GM18498 (cell line): ENCODE results near the gene GINS3.

Experiments
- ATAC-seq: cut with Tn5 transposase; IDR thresholded peaks from one replicate; pipeline ENCODE4 v1.9.1; 2021; ENCODE audit warnings: mild to moderate bottlenecking, moderate library complexity; ENCODE audit not compliant: unreplicated experiment

Gene GINS3

GRCh38 chr16:58392215-58393137 is at the start of gene GINS3:
Gene GINS3 (plus strand): TSS chr16:58392471. CDS start chr16:58392602, 131 bp downstream.
- peak; percentile 97 for ATAC-seq

- ATAC-seq = no peak
These were observed 48.7 kb upstream of the GINS3 start for GRCh38 chr16:58343562-58343961.

DNA sequence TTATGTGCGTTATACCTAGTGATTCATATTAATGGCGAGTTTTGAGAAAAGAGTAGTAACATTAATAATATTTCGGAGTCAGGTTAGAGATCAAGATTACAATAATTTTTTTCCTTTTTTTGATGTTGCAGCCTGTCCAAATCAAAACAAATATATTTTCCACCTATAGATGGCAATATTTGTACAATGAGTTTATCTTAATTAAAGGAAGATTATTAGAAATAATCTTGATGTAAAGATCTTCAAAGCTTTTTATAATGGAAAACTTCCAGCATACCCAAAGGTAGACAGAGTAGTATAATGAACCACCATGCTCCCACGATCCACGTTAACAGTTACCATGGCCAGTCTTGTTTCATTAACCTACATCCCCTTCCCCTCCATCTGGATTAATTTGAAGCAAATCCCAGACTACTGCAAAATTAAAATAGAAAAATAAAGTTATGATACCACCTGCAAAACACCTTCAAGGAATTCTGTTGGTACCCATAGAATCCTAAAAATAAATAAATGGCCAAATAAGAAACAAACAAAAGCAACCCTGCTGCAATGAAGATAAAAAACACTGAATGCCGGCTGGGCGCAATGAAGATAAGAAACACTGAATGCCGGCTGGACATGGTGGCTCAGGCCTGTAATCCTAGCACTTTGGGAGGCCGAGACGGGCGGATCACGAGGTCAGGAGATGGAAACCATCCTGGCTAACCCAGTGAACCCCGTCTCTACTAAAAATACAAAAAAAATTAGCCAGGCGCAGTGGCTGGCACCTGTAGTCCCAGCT is 46.5 kb upstream of the GINS3 start:
- ATAC-seq = no peak

DNA sequence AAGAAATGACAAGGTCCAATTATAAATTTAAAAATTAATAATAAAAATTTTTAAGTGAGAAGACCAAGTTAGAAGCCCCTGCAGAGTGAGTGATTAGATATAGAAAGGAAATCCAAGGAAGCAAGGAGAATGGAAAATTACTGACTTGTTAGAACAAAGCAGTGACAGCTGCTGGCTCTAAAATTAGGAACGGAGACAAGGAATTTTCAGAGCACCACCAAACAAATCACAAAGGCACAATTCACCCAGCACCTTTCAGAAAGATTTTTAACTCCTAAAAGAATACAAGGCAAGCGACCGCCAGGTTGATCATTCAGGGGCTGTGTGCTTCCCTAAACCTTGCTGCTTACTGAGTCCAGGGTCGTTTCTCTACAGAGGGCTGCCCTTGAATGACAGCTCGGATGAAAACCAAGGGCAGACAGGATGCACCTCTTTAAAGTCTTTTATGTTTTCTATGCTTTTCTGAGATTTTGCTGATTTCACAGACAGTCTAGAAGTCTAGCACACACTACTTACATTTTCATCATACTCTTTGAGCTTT is 45.4 kb upstream of the GINS3 start:
- no peak for ATAC-seq

DNA sequence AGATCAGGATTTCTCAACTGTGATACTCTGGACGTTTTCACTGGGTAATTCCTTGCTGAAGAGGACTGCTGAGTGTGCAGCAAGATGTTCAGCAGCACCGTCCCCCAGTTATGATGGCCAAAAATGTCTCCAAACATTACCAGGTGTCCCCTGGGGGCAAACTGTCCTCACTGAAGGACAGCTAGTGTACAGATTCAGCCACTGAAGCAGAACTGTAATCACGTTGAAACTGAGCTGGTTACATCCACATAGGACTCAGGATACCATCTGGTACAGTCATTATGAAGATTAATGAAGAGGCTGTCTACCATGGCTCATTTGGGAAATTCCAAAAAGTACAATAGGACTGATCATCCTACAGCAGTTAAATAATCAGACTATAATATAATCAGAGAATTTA is 43.3 kb upstream of the GINS3 start:
- no peak for ATAC-seq

GRCh38 chr16:58352690-58353089 is 39.6 kb upstream of the GINS3 start:
- no peak for ATAC-seq

GRCh38 chr16:58360041-58360634 is 32.1 kb upstream of the GINS3 start:
- ATAC-seq = no peak

DNA sequence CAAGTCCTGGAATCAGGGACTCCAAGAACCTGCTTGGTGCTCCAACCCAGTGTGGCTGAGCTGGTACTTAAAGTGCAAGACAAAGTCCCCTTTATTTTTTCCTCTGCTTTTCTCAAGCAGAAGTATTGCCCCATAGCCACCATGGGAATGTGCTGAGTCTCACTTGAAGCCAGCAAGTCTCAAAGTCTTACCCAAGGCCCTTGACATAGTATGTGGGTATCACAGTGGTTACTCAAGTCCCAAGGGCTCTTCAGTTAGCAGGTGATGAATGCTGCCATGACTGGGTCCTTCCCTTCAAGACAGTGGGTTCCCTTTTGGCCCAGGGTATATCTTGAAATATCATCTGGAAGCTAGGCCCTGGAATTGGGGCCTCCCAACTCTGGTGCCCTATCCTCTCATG is 30.5 kb upstream of the GINS3 start:
- ATAC-seq = no peak

- no peak for ATAC-seq
These were observed 28.4 kb upstream of the GINS3 start for GRCh38 chr16:58363746-58364393.

- ATAC-seq = no peak
These were observed 26.6 kb upstream of the GINS3 start for GRCh38 chr16:58365623-58366022.

GRCh38 chr16:58366247-58367031 is 25.8 kb upstream of the GINS3 start:
- ATAC-seq = no peak

GRCh38 chr16:58367252-58367651 is 25.0 kb upstream of the GINS3 start:
- ATAC-seq = no peak

- ATAC-seq = no peak
These were observed 20.4 kb upstream of the GINS3 start for GRCh38 chr16:58371841-58372240.

GRCh38 chr16:58375386-58375785 is 16.9 kb upstream of the GINS3 start:
- no peak for ATAC-seq

DNA sequence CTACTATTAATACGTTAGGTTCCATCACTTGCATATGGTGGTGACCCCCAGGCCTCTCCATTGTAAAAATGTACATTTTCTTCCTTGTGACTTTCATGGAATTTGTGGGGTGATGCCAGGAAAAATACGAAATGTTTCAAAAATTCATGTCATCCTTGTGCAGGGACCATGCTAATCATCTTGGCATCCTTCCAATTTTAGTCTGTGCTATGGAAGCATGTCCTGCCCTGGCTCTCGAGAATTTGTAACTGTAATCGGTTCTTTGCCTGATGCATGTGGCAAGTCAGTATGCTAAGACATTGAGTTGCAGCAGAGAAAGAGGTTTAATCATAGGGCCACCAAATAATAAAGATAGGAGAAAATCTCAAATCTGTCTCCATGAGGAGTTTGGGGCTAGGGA is 14.3 kb upstream of the GINS3 start:
- ATAC-seq = no peak

GRCh38 chr16:58378401-58378800 is 13.9 kb upstream of the GINS3 start:
- no peak for ATAC-seq

- no peak for ATAC-seq
These were observed 12.5 kb upstream of the GINS3 start for GRCh38 chr16:58379736-58380135.

GRCh38 chr16:58381661-58382060 is 10.6 kb upstream of the GINS3 start:
- ATAC-seq = no peak

DNA sequence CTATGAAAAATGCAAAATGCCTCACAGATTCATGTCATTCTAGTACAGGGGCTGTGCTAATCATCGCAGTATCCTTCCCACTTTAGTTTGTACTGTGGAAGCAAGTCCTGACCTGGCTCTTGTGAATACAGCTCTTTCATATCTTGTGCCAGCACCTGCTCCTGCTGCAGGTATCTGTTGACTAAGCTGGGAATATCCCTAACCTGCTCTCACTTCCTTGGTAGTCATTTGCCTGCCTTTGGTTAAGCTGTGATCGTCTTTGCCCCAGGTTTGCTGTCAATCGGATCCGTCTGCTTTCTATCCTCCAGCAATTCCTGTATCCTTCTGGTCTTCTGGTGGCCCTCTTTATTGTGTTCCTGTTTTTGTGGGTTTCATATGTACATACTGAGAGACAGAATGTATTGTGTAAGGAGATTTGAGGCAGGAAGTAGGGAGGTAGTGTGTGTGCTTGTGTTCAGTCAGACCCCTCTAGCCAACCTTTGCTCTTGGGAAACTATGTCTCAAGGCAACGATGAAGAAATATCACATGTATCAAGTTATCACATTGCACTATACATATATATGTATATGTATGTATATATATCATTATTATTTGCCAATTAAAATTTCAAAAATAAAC is 7.7 kb upstream of the GINS3 start:
- no peak for ATAC-seq
